Left colon (tissue), 2 donors: ENCODE measurements around the gene SART3. TPM values are rescaled to one million over a fixed set of nuclear protein-coding genes. Genes with fewer than 3 reads are reported as not detected.

ENCODE experiments used
- ATAC-seq: fragments of 200-7000 bp; cut with Tn5 transposase; one replicate; pipeline ENCODE4 v1.9.1; 2020; ENCODE audit warnings: mild to moderate bottlenecking, moderate library complexity
- DNase-seq, 2 donors: peaks; one replicate each; pipeline ENCODE4 v3.0.0-alpha.2; 2020
- intact Hi-C, 2 donors: fragments of 100-400 bp; cut with DNase I in 1 of 2; cut with micrococcal nuclease in 1 of 2; formaldehyde crosslinking; loops; one replicate each; pipeline versions ENCODE4 v1.11.2 to v1.14.0; 2022; cut with DNase I, micrococcal nuclease
- total RNA-seq, 2 donors: library from RNA; stranded (reverse); fragmentation: NEBNext Ultra II Directional; extraction: Animal tissue kit (Norgen Biotek cat#: 25700); gene quantifications; one replicate each; pipeline ENCODE4 v1.2.1, GENCODE V29; 2021
- donor health status: DM: no; HTN: no; CAD: no.
- donor health status: DM: yes; HTN: yes; CAD: no.

Gene SART3
- total RNA-seq, 2 donors from 2014 or later, result 43.9 to 47.9 TPM

GRCh38 chr12:108478611-108479206, 82.3 kb downstream of the SART3 start:
- intact Hi-C loops, result no loop called here
- DNase-seq (no peak), ATAC-seq (no peak)

GRCh38 chr12:108477881-108478259, 83.1 kb downstream of the SART3 start:
- intact Hi-C loops, result no loop called here
- DNase-seq, result no peak
- no peak for ATAC-seq

- ATAC-seq (no peak), DNase-seq (no peak)
- intact Hi-C loops, result no loop called here
Observed at GRCh38 chr12:108477055-108477880, 83.7 kb downstream of the SART3 start.

- no peak for DNase-seq
- ATAC-seq, result no peak
- intact Hi-C loops, result no loop called here
Observed at GRCh38 chr12:108475396-108475795, 85.6 kb downstream of the SART3 start.

GRCh38 chr12:108473400-108474055, 87.4 kb downstream of the SART3 start:
- intact Hi-C loops, result no loop called here
- no peak for DNase-seq
- no peak for ATAC-seq

Other genes starting within 250 kb of the SART3 start
- gene CMKLR1, start 221.9 kb downstream of the SART3 start, total RNA-seq, result 10 to 100 TPM in 1 of 2 donors, 1 to 10 TPM in 1; 2.5 to 11.4 TPM
- gene FICD, start 45.9 kb downstream of the SART3 start, total RNA-seq, result 1 to 10 TPM; 4.6 to 5.3 TPM
- 10 to 100 TPM; 87.2 to 97.3 TPM for gene ISCU, start 1.4 kb upstream of the SART3 start, total RNA-seq
- 1 to 10 TPM; 3.6 to 8.0 TPM for gene TMEM119, start 36.9 kb upstream of the SART3 start, total RNA-seq
- 1 to 10 TPM; 1.3 to 5.1 TPM for gene SELPLG, start 72.7 kb upstream of the SART3 start, total RNA-seq
- gene CORO1C, start 170.3 kb upstream of the SART3 start, total RNA-seq, result 100 to 1,000 TPM in 1 of 2 donors, 10 to 100 TPM in 1; 85.6 to 128 TPM